Colonic mucosa (tissue), 4 donors: ENCODE data around the gene P2RY8. TPM values are rescaled to one million over a fixed set of nuclear protein-coding genes. Genes with fewer than 3 reads are reported as not detected.
"Not testable (repeated sequence)": the region's sequence is repeated elsewhere in the genome, so short reads cannot be mapped to it uniquely, and the experiment has no call there.

Experiments
- DNase-seq: peaks from one replicate; pipeline ENCODE4 v3.0.0-alpha.2; 2020
- H3K27ac ChIP-seq: fragments of 200-600 bp; one replicate; pipeline ENCODE4 v1.8.0; 2021
- H3K27me3 ChIP-seq: fragments of 200-600 bp; one replicate; pipeline ENCODE4 v1.8.0; 2021
- H3K36me3 ChIP-seq: fragments of 200-600 bp; one replicate; pipeline ENCODE4 v1.8.0; 2021
- H3K4me1 ChIP-seq: fragments of 200-600 bp; one replicate; pipeline ENCODE4 v1.8.0; 2021; ENCODE audit warnings: mild to moderate bottlenecking
- H3K4me3 ChIP-seq: fragments of 200-600 bp; one replicate; pipeline ENCODE4 v1.8.0; 2021
- H3K9ac ChIP-seq, 2 donors: one replicate each; pipeline ENCODE4 v1.7.0; 2013; ENCODE audit warnings: control low read depth in 2 of 2, low read depth in 2 of 2, low read length in 2 of 2
- H3K9me3 ChIP-seq: fragments of 200-600 bp; one replicate; pipeline ENCODE4 v1.8.0; 2021
- intact Hi-C: fragments of 100-400 bp; cut with DNase I; formaldehyde crosslinking; loops from one replicate; pipeline ENCODE4 v1.14.1; 2022
- total RNA-seq, 2 donors: library from RNA; stranded (reverse); fragmentation: NEBNext Ultra II Directional in 1 of 2; extraction: Animal tissue kit (Norgen Biotek cat#: 25700) in 1 of 2; gene quantifications; one replicate each; pipeline ENCODE4 v1.2.1, GENCODE V29; 2021
- TF ChIP-seq, protein P1 (sequence below): fragments of 200-600 bp; IDR thresholded peaks from one replicate; pipeline ENCODE4 v1.8.0; 2022; ENCODE audit warnings: antibody characterized with exemption, mild to moderate bottlenecking
- donor health status: healthy.
- donor health status: DM: no; HTN: no; CAD: no.
- donor health status: DM: no; HTN: no; CAD: no.

P2RY8 gene
- total RNA-seq, 2 donors from 2014 or later, result 1.3 TPM

DNA sequence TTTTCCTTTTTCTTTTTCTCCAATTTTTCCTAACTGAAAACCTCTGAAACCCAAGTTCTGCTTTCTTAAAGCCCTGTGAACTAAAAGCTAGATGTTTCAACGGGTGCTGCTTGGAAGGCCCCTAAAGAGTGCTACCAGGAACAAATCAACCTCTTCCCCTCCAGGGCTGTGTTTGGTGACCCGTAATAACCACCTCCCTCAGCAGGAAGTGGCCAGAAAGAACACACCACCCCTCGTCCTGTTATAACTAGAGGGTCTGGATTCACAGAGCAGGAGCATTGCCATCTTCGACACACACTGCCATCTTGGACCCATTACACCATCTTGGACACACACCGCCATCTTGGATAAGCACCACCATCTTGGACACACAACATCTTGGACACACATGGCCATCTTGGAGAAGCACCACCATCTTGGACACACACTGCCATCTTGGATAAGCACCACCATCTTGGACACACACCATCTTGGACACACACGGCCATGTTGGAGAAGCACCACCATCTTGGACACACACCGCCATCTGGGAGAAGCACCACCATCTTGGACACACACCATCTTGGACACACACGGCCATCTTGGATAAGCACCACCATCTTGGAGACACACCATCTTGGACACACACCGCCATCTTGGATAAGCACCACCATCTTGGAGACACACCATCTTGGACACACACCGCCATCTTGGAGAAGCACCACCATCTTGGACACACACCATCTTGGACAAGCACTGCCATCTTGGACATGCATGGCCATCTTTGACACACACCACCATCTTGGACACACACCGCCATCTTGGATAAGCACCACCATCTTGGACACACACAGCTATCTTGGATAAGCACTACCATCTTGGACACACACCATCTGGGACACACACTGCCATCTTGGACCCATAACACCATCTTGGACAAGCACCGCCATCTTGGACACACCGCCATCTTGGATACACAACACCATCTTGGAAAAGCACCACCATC, 89.7 kb downstream of the P2RY8 start:
- H3K27ac ChIP-seq, H3K9me3 ChIP-seq, H3K36me3 ChIP-seq, H3K27me3 ChIP-seq, DNase-seq, intact Hi-C loops, H3K4me3 ChIP-seq, H3K4me1 ChIP-seq, H3K9ac ChIP-seq: not testable (repeated sequence)

DNA sequence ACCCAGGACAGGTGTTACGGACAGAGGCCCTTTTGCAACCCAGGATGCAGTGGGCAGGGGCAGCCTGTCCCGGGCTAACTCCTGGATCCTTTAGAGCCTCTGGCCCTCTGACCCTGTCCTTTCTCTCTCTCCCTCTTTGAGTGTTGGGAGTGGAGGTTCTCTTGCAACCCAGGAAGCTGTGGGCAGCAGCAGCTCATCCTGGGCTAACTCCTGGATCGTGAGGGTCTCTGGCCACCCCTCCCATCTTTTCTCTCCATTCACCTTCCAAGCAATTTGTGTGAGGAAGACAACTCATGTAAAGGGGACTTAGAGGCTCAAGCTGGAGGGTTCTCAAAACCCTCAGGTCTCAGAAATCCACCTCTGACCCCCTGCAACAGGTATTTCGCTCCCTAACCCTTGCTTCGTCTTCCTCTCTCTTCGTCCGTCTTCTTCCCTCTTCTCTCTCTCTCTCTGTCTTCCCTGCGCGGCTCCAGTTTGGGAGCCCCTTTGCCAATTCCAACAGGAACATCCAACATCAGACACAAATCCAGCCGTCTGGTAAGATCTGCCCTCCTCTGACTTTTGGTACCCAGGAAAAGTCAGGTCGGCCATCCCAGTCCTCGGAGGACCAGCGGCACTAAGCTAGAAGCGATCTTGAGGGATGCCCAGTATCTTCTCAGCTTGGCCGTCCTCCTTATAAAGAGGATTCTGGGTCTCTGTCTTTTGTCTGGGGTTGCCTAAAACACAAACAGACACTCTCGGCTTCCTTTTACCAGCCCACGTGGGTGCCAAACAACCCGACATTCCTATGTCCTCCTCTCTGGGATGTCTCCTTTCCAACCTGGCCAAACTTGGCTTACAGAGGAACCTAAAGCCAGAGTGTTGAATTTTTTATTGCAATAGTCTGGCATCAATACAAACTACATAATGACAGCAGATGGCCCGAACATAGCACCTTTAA, 92.2 kb downstream of the P2RY8 start:
- H3K4me1 ChIP-seq, result no peaks in the 10 kb centered on the region
- TF ChIP-seq, protein P1, sequence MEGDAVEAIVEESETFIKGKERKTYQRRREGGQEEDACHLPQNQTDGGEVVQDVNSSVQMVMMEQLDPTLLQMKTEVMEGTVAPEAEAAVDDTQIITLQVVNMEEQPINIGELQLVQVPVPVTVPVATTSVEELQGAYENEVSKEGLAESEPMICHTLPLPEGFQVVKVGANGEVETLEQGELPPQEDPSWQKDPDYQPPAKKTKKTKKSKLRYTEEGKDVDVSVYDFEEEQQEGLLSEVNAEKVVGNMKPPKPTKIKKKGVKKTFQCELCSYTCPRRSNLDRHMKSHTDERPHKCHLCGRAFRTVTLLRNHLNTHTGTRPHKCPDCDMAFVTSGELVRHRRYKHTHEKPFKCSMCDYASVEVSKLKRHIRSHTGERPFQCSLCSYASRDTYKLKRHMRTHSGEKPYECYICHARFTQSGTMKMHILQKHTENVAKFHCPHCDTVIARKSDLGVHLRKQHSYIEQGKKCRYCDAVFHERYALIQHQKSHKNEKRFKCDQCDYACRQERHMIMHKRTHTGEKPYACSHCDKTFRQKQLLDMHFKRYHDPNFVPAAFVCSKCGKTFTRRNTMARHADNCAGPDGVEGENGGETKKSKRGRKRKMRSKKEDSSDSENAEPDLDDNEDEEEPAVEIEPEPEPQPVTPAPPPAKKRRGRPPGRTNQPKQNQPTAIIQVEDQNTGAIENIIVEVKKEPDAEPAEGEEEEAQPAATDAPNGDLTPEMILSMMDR, result no peak
- intact Hi-C loops, result no loop called here
- H3K9me3 ChIP-seq, result no peaks in the 10 kb centered on the region
- H3K4me3 ChIP-seq, result no peak overlapping the region
- H3K9ac ChIP-seq, result no peak overlapping the region
- no peak overlapping the region for H3K27ac ChIP-seq
- no peak for DNase-seq
- no peaks in the 10 kb centered on the region for H3K36me3 ChIP-seq
- H3K27me3 ChIP-seq, result no peaks in the 10 kb centered on the region

DNA sequence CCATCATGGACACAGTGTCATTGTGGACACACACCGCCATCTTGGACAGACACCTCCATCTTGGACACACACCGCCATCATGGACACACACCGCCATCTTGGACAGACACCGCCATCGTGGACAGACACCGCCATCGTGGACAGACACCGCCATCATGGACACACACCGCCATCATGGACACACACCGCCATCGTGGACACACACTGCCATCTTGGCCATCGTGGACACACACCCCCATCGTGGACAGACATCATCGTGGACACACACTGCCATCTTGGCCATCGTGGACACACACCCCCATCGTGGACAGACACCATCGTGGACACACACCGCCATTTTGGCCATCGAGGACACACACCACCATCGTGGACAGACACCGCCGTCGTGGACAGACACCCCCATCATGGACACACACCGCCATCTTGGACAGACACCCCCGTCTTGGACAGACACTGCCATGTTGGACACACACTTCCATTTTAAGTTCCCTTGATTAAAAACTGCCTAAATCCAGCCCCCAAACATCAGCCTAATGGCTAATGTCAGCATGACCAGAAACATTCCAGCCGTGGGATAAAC, 93.4 kb downstream of the P2RY8 start:
- Histone ChIP-seq H3K36me3 (no peaks in the 10 kb centered on the region), H3K4me3 (no peak overlapping the region), H3K27ac (no peak overlapping the region), H3K9me3 (no peaks in the 10 kb centered on the region), H3K9ac (no peak overlapping the region), H3K27me3 (no peaks in the 10 kb centered on the region), H3K4me1 (no peaks in the 10 kb centered on the region)
- TF ChIP-seq, protein P1, result no peak
- DNase-seq, result no peak
- intact Hi-C loops, result no loop called here

DNA sequence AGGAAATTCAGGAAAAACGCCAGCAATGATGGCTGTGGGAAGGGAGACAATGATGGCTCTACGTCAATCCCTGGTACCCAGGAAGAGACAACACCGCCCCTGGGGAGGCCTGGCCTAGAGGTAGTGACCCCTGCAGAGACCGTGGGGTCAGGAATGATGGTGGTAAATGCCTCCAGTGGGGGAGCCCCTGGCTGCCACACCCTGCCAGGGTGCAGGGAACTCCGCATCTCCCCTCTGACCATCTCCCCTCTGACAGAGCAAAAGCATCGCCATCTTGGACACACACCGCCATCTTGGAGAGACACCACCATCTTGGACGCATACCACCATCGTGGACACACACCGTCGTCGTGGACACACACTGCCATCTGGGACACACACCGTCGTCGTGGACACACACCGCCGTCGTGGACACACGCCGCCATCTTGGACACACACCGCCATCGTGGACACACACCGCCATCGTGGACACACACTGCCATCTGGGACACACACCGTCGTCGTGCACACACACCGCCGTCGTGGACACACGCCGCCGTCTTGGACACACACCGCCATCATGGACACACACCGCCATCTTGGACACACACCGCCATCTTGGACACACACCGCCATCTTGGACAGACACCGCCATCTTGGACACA, 94.1 kb downstream of the P2RY8 start:
- H3K9me3 ChIP-seq, result no peaks in the 10 kb centered on the region
- TF ChIP-seq, protein P1, result no peak
- intact Hi-C loops, result no loop called here
- no peaks in the 10 kb centered on the region for H3K4me1 ChIP-seq
- H3K4me3 ChIP-seq, result no peak overlapping the region
- H3K27me3 ChIP-seq, result no peaks in the 10 kb centered on the region
- no peaks in the 10 kb centered on the region for H3K36me3 ChIP-seq
- DNase-seq, result no peak
- H3K9ac ChIP-seq, result no peak overlapping the region
- no peak overlapping the region for H3K27ac ChIP-seq

DNA sequence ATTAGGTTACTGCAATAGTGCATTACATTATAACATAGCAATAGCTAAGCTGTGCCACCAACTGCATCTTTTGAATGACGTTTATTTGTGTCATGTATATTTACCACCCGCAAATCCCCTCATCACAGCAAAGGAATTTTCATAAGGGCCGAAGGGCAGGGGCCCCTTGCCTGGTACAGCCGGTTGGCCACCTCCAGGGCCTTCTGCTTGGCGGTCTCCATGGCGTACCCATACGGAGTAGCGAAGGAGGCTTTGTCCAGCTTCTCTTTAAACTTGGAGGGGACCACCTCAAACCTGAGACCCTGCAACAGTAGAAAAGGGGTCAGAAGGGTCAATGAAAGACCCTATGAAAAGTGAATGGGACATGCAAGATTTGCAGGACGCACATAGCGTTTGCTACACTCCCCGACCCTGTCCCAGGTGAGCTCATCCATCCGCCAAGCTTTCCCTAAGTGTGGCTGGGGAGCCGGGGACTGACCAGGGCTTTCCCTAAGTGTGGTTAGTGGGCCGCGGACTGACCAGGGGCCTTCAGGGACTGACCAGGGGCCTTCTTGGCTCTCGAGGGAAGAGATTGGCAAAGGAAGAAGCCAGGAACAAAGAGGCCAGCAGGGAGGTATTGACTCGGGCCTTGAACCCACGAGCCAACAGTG, 94.8 kb downstream of the P2RY8 start:
- Histone ChIP-seq H3K36me3 (no peaks in the 10 kb centered on the region), H3K9me3 (no peaks in the 10 kb centered on the region)

More for the DNA sequence above, 94.8 kb downstream of the P2RY8 start:
- TF ChIP-seq, protein P1, result no peak
- H3K4me3 ChIP-seq, result no peak overlapping the region
- intact Hi-C loops, result no loop called here
- H3K9ac ChIP-seq, result no peak overlapping the region
- H3K27ac ChIP-seq, result no peak overlapping the region
- no peaks in the 10 kb centered on the region for H3K27me3 ChIP-seq
- DNase-seq, result no peak
- H3K4me1 ChIP-seq, result no peaks in the 10 kb centered on the region
